Muscle layer of duodenum (tissue), 2 donors: ENCODE data around the gene LARP4.
"Not testable (repeated sequence)": the region's sequence is repeated elsewhere in the genome, so short reads cannot be mapped to it uniquely, and the experiment has no call there.

Experiments used
- H3K27ac ChIP-seq: one replicate; pipeline ENCODE4 v1.7.0; 2013; ENCODE audit warnings: mild to moderate bottlenecking, low read length
- H3K27me3 ChIP-seq: one replicate; pipeline ENCODE4 v1.7.0; 2013; ENCODE audit warnings: low read depth, mild to moderate bottlenecking, control low read depth, low read length
- H3K36me3 ChIP-seq, 2 donors: one replicate each; pipeline ENCODE4 v1.7.0; 2013; ENCODE audit warnings: low read length in 2 of 2, control low read depth in 1 of 2, mild to moderate bottlenecking in 1 of 2; ENCODE audit not compliant: insufficient read depth in 2 of 2, control insufficient read depth in 1 of 2
- H3K4me1 ChIP-seq, 2 donors: one replicate each; pipeline ENCODE4 v1.7.0; 2013; ENCODE audit warnings: low read length in 2 of 2, mild to moderate bottlenecking in 2 of 2, control low read depth in 1 of 2, moderate library complexity in 1 of 2; ENCODE audit not compliant: insufficient read depth in 2 of 2, control insufficient read depth in 1 of 2
- H3K4me3 ChIP-seq, 2 donors: one replicate each; pipeline ENCODE4 v1.7.0; 2013; ENCODE audit warnings: low read length in 2 of 2, low read depth in 1 of 2, mild to moderate bottlenecking in 1 of 2
- H3K9me3 ChIP-seq, 2 donors: one replicate each; pipeline ENCODE4 v1.7.0; 2013; ENCODE audit warnings: low read length in 2 of 2, control low read depth in 1 of 2, mild to moderate bottlenecking in 1 of 2; ENCODE audit not compliant: control insufficient read depth in 1 of 2
- donor health status: healthy.

The LARP4 gene

DNA sequence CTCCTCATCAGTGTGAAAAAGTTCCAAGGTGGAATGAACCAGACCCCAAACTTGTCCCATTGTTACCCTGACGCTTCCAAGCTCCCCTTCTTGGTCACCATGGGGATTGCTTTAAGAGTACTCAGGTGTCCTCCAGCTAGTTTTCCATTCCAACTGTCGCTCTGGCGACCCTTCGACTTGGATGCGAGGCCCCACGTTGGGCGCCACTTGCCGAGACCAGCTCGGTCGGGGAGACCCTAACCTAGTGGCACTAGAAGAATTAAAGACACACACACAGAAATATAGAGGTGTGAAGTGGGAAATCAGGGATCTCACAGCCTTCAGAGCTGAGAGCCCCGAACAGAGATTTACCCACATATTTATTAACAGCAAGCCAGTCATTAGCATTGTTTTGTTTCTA lies 97.4 kb downstream of the LARP4 start:
- not testable (repeated sequence) for H3K36me3 ChIP-seq, H3K27me3 ChIP-seq, H3K4me3 ChIP-seq, H3K4me1 ChIP-seq, H3K27ac ChIP-seq
- peaks cover 0 to 19% of the 10 kb centered on the region in 2 donors for H3K9me3 ChIP-seq

DNA sequence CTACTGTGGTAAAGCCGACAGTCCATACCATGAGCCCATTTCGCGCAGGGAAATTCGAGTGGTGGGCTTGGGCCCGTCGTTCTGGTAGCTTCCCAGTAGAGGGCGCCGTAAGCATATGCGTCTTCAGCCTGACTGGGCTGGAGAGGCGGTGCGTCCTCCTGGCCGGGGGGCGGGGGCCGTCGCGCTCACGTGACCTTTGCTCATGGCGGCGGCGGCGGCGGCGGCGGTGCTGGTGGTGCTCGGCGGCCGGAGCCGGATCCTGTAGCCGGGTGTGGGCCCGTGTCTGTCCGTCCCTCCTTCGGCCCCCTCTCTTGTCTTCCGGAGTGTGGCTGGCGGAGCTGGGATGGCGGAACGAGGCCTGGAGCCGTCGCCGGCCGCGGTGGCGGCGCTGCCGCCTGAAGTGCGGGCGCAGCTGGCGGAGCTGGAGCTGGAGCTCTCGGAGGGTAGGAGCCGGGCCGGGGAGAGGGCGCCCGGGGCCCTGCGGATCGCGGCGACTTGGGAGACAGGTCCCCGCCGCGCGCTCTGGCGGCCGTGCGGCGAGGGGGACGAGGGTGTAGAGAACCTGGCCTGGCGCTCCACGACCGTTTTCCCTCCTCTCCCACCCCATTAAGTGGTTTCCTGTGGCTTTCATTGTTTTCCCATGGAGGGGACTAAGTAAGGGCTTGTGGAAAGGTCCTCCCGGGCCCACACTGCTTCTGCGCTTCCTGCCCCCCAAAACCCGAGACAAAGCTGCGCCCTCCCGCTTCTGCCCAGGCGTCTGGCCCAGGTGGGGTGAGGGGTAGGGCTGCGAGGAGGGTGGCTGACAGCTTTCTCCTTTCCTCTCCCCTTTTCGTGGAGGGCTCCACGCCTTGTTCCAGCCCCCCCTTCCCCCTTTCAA lies 104.4 kb downstream of the LARP4 start, which contains the start of gene DIP2B:
TSS of gene DIP2B (plus strand) at position 188 of the 877 bp plus-strand sequence. CDS start at position 344, 156 bp downstream.
- Histone ChIP-seq H3K4me1 (peaks cover 14 to 22% of the 10 kb centered on the region in 2 donors), H3K27me3 (no peaks in the 10 kb centered on the region), H3K27ac (peak within 1 kb of the TSS; percentile 94), H3K4me3 (peak within 1 kb of the TSS; percentile 78 to 92), H3K9me3 (no peaks in the 10 kb centered on the region), H3K36me3 (peaks cover 0 to 6% of the 10 kb centered on the region in 2 donors)

DNA sequence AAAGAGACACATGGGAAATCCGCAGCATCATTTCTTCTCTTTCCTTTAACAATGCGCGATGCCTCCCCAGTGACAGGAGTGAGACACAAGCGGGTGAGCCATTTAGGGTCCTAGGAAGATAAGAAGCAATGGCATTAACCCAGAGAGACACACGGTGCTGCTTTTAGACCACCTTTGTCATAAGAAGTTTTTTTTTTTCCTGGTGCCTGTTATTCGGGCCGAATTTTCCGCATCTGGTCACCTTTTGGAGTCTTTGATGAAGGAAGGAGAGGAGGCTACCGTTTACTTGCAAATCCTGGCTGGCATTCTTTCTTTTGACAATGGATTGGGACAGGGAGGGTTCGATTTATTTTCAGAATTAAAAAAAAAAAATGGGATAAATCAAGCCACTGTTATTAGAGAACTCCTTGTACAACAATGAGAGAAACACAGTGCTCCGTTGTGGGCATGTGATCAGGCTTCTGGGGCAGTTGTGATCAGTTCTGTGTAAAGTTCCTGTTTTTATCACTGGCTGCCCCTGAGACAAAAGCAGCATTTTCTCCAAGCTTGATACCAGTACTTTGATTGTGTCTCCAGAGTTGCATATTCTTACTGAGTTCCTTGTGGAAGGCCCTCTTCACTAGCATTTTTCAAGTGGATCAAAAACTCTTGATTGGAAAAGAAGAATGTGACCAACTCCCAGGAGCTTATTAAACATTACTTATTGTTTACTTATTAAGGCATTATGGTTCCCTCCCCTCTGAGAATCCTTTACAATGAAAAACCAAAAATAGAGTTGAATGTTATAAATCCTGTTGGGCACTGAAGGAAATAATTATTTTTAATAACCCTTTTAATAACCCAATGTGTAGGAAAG lies 105.2 kb downstream of the LARP4 start:
- peaks cover 14 to 22% of the 10 kb centered on the region in 2 donors for H3K4me1 ChIP-seq
- no peaks in the 10 kb centered on the region for H3K27me3 ChIP-seq
- H3K9me3 ChIP-seq: no peaks in the 10 kb centered on the region
- peak overlapping the region; percentile 78 to 92 for H3K4me3 ChIP-seq
- H3K36me3 ChIP-seq: peaks cover 0 to 6% of the 10 kb centered on the region in 2 donors
- H3K27ac ChIP-seq: peak overlapping the region; percentile 94

- Histone ChIP-seq H3K27me3 (no peaks in the 10 kb centered on the region), H3K9me3 (no peaks in the 10 kb centered on the region), H3K27ac (peak overlapping the region; percentile 94), H3K36me3 (peaks cover 0 to 6% of the 10 kb centered on the region in 2 donors), H3K4me3 (peak overlapping the region; percentile 78 to 92), H3K4me1 (peaks cover 14 to 22% of the 10 kb centered on the region in 2 donors)
These were observed 106.2 kb downstream of the LARP4 start for GRCh38 chr12:50506753-50507473.

DNA sequence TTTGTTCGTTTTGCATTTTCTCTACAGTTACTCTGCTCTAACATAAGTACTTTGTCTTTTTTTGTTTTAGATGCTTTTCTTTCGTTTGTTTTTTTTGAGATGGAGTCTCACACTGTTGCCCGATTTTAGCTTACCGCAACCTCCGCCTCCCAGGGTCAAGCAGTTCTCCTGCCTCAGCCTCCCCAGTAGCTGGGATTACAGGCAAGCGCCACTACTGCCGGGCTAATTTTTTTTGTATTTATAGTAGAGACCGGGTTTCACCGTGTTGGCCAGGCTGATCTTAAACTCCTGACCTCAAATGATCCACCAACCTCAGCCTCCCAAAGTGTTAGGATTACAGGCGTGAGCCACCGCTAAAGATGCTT lies 106.8 kb downstream of the LARP4 start:
- no peak overlapping the region for H3K27ac ChIP-seq
- no peaks in the 10 kb centered on the region for H3K9me3 ChIP-seq
- no peak overlapping the region for H3K4me3 ChIP-seq
- no peaks in the 10 kb centered on the region for H3K27me3 ChIP-seq
- H3K4me1 ChIP-seq: peaks cover 14 to 22% of the 10 kb centered on the region in 2 donors
- peaks cover 0 to 6% of the 10 kb centered on the region in 2 donors for H3K36me3 ChIP-seq

GRCh38 chr12:50507930-50508329 lies 107.2 kb downstream of the LARP4 start:
- Histone ChIP-seq H3K27me3 (no peaks in the 10 kb centered on the region), H3K27ac (no peak overlapping the region), H3K9me3 (no peaks in the 10 kb centered on the region), H3K4me1 (peaks cover 14 to 22% of the 10 kb centered on the region in 2 donors), H3K36me3 (peaks cover 0 to 6% of the 10 kb centered on the region in 2 donors), H3K4me3 (no peak overlapping the region)

GRCh38 chr12:50508414-50508813 lies 107.7 kb downstream of the LARP4 start:
- Histone ChIP-seq H3K4me1 (peaks cover 14 to 22% of the 10 kb centered on the region in 2 donors), H3K27ac (no peak overlapping the region), H3K27me3 (no peaks in the 10 kb centered on the region), H3K36me3 (peaks cover 0 to 6% of the 10 kb centered on the region in 2 donors), H3K4me3 (no peak overlapping the region), H3K9me3 (no peaks in the 10 kb centered on the region)

GRCh38 chr12:50508970-50509663 lies 108.4 kb downstream of the LARP4 start:
- Histone ChIP-seq H3K27me3 (no peaks in the 10 kb centered on the region), H3K36me3 (peaks cover 0 to 6% of the 10 kb centered on the region in 2 donors), H3K4me1 (peaks cover 14 to 22% of the 10 kb centered on the region in 2 donors), H3K9me3 (no peaks in the 10 kb centered on the region), H3K27ac (no peak overlapping the region), H3K4me3 (no peak overlapping the region)

GRCh38 chr12:50514526-50515276 lies 114.0 kb downstream of the LARP4 start:
- H3K4me1 ChIP-seq: peaks cover 3 to 22% of the 10 kb centered on the region in 2 donors
- no peak overlapping the region for H3K4me3 ChIP-seq
- no peaks in the 10 kb centered on the region for H3K27me3 ChIP-seq
- H3K27ac ChIP-seq: no peak overlapping the region
- no peaks in the 10 kb centered on the region for H3K9me3 ChIP-seq
- H3K36me3 ChIP-seq: no peaks in the 10 kb centered on the region

DNA sequence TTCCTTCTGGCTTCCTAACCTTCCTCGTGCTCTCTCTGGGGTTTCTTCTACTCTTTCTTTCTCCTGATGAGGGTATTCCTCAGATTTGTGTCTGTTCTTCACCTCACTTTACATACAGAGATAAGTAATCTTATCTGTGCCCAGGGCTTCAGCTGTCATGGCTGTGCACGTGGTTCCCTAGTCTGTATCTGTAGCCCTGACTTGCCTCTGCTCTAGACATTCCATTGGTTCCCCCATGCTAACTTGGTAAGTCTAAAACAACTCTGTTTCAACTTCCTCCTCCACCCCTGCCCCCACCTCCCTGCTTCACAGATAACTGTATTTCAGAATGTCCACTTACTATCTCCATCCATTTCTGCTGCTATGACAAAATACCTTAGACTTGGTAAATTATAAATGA lies 114.9 kb downstream of the LARP4 start:
- no peaks in the 10 kb centered on the region for H3K36me3 ChIP-seq
- H3K27ac ChIP-seq: no peak overlapping the region
- H3K4me3 ChIP-seq: no peak overlapping the region
- H3K4me1 ChIP-seq: peaks cover 3 to 30% of the 10 kb centered on the region in 2 donors
- no peaks in the 10 kb centered on the region for H3K27me3 ChIP-seq
- no peaks in the 10 kb centered on the region for H3K9me3 ChIP-seq
